GM19025 (cell line): ENCODE measurements around the gene RNF4.
"Not testable (repeated sequence)": the region's sequence is repeated elsewhere in the genome, so short reads cannot be mapped to it uniquely, and the experiment has no call there.

Experiments used
- ATAC-seq: cut with Tn5 transposase; IDR thresholded peaks from one replicate; pipeline ENCODE4 v1.9.1; 2021; ENCODE audit warnings: mild to moderate bottlenecking, low read depth, moderate library complexity; ENCODE audit not compliant: unreplicated experiment

RNF4 gene

DNA sequence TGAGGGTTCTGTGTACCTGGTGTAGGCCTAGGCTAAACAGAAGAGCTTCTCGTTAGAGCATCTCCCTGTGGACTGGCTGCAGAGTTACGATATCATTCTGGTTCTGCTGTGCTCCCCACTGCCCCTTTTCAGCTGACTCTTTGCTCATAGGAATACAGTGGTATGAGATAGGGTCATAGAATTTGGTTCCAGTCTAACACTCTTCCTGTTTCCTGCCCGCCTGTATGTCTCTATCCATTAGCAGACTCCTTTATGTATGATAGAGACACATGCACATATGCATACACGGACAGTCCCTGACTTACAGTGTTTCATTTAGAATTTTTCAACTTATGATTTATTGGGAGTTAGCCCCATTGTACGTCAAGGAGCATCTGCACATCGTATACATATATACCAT is 15.3 kb downstream of the RNF4 start:
- no peak for ATAC-seq

DNA sequence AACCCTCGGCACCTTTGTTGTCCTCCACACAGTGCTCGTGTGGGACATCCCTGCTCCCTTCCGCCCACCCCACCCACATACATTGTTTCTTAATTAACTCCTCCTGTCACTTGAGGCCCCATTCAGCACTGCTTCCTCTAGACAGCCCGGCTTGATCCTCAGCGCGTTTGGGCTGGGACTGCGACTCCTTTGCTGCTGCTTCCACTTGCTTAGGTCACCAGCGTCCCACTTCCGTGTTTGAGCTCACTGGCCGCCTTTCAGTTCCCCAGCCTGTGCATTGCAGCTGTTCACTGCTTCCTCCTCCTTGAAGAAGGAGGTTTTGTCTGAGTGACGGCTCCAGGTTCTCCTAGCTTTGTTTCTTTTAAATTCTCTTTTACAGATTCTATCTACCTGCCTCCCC is 16.1 kb downstream of the RNF4 start:
- ATAC-seq = peak; percentile 50

GRCh38 chr4:2485956-2486355 is 17.1 kb downstream of the RNF4 start:
- no peak for ATAC-seq

DNA sequence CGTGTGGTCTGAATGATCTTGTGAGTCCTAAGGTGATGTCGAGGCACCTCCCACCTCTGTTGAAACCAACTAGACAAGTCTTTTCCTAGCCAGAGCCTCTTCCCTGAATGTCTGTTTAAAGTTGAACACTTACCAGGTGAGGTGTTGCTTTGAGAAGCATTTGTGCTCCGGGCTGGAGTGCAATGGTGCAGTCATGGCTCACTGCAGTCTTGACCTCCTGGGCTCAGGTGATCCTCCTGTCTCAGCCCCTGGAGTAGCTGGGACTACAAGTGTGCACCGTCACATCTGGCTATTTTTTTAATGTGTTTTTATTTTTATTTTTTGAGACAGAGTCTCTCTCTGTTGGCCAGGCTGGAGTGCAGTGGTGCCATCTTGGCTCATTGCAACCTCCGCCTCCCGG is 18.1 kb downstream of the RNF4 start:
- no peak for ATAC-seq

GRCh38 chr4:2487632-2488031 is 18.7 kb downstream of the RNF4 start:
- peak; percentile 48 for ATAC-seq

GRCh38 chr4:2489081-2489805 is 20.3 kb downstream of the RNF4 start:
- no peak for ATAC-seq

GRCh38 chr4:2489841-2490552 is 21.1 kb downstream of the RNF4 start:
- no peak for ATAC-seq

- ATAC-seq = no peak
These were observed 24.1 kb downstream of the RNF4 start for GRCh38 chr4:2492970-2493369.

- no peak for ATAC-seq
These were observed 26.1 kb downstream of the RNF4 start for GRCh38 chr4:2494992-2495391.

- ATAC-seq = no peak
These were observed 28.4 kb downstream of the RNF4 start for GRCh38 chr4:2497324-2497723.

- ATAC-seq = peak; percentile 88
These were observed 29.0 kb downstream of the RNF4 start for GRCh38 chr4:2497931-2498330.

DNA sequence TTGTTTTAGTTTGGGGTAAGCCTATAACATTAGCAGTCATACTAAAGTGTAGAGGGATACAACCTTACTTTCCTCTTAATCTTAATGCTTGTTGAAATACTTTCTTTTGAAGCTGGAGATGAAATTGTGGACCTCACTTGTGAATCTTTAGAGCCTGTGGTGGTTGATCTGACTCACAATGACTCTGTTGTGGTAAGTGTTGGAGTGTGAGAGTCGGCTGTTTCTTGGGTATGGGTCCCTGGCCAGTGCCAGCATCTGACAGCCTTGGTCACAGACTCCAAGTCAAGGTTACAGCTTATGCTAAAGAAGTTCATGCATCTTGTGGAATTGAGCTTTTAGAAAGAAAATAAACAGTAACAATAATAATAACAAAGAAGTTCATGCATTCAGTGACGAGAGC is 31.6 kb downstream of the RNF4 start:
- no peak for ATAC-seq

DNA sequence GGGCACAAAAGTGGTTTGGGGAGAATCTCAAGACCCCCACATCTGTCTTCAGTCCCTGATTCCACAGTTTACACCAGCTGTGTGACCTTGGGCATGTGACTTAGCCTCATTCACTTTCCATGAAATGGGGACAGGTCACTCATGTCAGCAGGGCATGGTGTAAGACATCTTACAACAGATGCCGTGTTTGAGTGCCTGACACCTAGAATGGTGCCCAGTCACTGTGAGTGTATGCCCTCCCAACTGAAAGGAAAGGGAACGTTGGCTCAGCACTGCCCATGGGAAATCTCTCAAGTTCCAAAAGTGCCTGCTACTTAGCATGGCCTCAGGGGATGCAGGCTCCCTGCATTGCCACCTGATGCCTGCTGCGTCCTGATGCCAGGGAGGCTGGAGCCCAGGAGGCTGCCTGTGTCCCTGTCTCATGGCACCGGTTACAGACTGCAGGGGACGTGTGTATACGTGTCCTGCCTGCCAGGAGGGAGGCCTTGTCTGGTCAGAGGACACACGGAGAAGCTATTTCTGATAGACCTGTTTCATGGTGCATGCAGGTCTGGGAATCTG is 32.2 kb downstream of the RNF4 start:
- ATAC-seq = no peak

- ATAC-seq = no peak
These were observed 34.9 kb downstream of the RNF4 start for GRCh38 chr4:2503809-2504208.

DNA sequence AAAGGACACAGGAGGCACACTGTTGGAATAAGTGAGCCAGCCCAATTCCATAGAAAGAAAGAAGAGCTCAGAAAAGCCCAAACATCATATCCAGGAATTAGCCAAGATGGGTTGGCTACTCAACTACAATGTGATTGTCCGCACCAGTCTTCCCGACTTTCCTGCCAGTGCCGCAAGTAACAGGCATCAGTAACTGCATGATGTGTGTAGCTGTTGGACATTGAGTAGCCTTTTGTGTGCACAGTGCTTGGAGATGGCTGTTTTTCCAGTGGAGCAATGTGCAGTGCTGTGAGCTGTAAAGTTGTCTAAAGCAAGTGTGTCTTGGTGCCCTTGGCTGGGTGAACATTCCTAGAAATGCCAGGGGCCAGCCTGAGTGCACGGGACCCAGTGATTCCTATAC is 38.4 kb downstream of the RNF4 start:
- no peak for ATAC-seq

GRCh38 chr4:2507855-2508254 is 38.9 kb downstream of the RNF4 start:
- ATAC-seq = no peak

- ATAC-seq = no peak
These were observed 41.7 kb downstream of the RNF4 start for GRCh38 chr4:2510351-2511259.

DNA sequence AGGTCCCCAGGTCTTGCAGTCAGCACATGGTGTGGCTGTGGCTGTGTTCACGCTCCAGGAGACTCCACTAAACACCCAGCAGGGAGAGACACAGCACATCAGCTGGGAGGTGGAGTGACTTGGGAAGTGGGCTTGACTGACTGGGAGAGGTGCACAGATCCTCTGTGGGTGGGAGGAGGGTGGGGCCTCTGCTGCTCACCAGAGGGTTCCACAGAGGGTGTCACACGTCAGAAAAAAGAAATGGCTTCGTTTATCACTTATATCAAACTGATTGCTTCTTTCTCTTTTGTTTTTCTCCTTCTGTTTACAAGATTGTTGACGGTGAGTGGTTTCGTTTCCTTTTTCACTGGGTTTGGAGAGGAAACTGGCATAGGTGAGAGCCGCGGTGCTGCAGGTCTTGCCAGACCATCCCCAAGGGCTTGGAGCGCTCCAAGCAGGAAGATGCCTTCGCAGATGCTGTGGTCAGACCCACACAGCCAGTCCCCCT is 42.8 kb downstream of the RNF4 start:
- no peak for ATAC-seq

DNA sequence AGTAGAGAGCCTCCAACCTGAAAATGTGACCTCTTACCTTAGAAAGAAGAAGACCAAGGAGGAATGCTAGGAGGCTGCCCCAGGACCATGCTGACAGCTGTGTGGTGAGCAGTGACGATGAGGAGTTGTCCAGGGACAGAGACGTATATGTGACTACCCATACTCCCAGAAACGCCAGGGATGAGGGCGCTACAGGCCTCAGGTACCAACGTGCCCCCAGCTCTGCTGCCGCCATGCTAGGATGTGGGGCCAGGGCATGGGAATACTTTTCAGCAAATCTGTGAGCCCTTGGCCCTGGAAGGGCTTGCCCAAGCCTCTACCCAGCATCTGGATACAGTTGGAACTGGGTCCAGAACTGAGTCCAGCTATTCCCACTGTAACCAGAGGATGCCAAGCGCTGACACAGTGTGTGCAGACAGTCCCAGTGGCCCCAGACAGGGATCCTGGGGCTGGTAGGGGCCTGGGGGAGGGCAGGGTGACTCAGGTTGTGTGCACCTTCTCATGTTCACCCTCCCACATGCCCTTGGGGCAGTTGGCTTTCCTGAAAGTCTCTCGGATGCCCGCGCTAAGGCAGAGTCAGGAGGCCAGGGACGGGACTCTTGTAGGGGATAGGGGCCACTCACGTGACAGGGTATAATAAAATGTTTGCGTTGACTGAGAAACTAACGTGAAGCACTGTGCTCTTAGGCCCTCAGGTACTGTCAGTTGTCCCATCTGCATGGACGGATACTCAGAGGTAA is 43.7 kb downstream of the RNF4 start:
- ATAC-seq = no peak

GRCh38 chr4:2514193-2514592 is 45.3 kb downstream of the RNF4 start:
- not testable (repeated sequence) for ATAC-seq
